GM15510 (cell line): ENCODE measurements around the gene ATRIP.
A peak's percentile ranks its signal among the peaks of the same experiment; 100 is the strongest.

Source experiments
- POLR2A ChIP-seq: IDR thresholded peaks from 3 replicates; pipeline ENCODE4 v1.6.1; 2011; ENCODE audit warnings: borderline replicate concordance; ENCODE audit not compliant: insufficient read length; ENCODE audit errors: extremely low read depth

ATRIP gene

DNA sequence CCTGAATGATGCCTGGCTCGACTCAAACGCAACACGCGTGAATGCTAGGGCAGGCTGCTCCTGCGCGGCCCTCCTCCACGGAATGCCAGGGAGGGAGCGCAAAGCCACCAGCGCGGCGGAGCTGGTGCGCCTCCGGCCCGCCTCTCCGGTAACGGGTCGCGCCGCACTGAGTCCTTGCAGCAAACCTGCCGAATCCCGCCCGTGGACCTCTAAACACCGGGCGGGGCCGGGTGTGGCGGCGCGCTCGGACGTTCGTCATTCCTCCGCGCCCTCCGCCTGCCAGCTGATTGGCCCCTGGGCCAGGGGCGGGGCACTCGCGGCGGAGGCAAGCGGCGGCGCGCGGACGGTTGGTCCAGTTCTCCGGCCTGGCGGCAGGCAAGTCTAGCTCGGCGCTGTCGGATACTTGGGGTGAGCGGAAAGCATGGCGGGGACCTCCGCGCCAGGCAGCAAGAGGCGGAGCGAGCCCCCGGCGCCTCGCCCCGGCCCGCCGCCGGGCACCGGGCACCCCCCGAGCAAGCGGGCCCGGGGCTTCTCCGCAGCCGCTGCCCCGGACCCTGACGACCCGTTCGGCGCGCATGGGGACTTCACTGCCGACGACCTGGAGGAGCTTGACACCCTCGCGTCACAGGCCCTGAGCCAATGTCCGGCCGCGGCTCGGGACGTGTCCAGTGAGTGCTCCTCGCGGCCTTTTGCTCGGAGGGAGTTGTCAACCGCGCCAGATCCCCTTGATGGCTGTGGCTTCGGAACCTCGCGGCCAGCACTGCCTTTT, at the start of gene ATRIP:
ATRIP (plus strand) TSS at position 313 of the 769 bp plus-strand sequence; CDS start at position 422, 109 bp downstream.
- peak; percentile 98 for TF ChIP-seq POLR2A

DNA sequence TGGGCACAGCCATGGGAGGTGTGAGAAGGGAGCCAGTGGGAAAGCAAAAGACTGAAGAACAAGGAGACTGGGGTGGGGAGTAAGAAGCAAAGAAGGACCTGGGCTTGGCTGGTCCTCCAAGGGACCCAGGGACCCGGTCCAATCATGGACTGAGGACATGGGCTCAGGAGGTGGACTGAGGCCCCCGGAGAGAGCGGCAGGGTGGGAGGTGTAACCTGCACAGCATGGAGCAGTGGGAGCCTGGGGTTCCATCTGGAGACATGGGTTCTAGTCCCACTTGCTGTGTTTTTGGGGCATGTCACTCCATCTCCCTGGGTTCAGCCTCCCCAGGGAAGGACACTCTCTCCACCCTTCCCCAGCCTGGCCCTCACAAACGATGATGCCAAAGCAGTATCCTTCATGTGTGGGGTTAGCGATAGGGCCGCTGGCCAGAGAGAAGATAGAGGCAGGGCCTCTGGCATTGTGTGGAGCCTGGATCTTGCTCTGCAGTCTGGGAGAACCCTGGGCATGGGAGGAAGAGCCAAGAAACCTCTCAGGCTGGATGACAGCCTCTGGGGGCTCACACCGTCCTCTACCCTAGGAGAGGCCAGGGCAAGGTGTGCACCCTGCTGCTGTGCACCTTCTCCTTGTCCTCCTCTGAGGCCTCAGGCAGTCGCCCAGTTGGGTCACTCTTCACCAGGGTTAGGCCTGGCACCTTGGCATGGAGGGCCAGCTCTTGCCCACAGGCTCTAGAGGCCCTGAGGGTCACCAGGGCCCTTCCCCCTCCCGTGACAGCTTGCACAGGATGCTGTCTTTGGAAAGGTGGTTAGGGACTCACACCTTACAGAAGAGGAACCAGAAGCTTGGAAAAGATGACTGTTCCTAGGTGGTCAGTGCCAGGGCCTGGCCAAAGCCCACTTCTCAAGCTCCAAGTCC, 48.5 kb upstream of the ATRIP start:
- no peak for TF ChIP-seq POLR2A

DNA sequence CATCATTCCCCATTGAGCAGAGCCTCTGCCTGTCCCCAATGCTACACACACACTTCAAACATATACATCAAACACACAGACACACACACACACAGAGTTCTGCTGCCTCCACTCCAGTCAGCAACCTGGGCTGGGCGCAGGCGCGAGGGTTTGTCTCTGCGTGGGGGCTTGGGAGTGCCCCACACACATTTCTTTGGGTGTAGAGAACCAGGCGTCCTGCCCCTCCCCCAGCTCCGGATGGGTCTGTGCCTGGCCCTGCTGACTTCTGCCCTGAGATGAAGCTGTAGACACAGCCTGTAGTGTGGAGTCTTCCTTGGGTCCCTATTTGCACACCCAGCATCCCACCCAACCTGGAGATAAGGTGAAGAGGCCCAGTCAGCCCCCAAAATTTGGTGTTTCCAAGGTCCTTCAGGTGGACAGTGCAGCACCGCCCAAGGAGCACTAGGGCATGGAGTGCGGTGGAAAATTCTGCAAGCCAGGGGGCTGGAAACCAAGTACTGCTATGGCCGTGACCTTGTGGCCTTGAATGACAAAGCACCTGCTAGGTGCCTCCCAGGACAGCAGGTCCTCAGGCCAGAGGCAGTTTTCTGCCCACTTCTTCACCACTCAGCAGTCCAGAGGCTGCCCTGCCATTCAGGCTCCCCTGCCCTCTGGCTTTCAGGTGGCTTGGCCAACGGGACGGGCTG, 47.7 kb upstream of the ATRIP start:
- TF ChIP-seq POLR2A, result no peak

DNA sequence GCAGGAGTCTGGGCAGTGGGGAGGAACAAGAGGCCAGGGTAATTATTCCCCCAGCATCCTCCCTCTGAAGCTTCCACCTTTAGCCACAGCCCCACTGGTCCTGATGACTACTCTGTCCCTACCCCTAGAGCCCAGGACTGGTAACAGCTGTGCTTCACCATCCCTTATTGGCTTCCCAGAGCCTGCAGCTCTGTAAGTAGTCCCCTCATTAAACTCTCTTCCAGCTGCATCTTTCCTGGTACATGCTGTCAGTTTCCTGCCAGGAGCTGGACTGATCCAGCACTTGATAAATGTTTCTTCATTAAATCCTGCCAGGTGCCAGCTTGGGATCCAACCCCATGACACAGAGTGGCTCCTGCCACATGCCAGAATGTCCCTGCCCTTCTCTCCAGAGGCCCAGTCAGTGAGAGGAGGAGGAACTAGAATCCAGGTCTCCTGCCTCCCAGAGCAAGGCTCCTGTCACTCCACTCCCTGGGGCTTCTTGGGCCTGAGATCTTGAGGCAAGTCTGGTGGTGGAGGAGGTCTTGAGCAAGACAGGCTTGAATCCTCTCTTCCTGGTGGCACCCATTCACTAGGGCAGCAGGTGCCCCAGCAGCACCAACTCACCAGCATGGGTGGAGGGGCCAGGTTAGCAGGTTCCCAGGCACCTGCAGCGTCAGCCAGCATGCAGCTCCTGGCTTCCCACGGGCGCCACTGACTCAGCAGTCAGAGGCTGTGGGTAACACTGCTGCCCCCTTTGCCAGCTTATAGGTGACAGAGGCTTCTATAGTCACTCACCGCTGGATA, 47.0 kb upstream of the ATRIP start:
- no peak for TF ChIP-seq POLR2A

DNA sequence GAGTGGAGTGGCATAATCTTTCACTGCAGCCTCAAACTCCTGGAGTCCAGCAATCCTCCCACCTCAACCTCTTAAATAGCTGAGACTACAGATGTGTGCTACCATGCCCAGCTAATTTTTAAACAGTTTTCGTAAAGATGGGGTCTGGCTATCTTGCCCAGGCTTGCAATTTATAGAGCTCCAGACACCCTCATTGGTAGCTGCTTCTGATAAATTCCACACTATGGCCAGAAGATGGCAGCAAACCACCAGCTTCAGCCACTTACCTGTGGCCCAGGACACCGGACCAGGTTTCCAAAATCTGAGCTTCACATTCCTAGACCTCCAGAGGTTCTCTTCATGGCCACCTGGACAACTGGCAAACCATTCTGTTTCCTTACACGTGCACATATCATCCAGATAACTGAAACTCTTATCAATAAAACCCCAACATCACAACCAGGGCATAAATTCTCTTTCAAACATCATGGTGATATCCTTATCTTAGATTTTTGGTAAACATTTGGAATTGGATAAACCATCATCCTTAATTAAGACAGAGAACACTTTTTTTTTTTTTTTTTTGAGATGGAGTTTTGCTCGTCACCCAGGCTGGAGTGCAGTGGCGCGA, 45.6 kb upstream of the ATRIP start:
- no peak for TF ChIP-seq POLR2A

DNA sequence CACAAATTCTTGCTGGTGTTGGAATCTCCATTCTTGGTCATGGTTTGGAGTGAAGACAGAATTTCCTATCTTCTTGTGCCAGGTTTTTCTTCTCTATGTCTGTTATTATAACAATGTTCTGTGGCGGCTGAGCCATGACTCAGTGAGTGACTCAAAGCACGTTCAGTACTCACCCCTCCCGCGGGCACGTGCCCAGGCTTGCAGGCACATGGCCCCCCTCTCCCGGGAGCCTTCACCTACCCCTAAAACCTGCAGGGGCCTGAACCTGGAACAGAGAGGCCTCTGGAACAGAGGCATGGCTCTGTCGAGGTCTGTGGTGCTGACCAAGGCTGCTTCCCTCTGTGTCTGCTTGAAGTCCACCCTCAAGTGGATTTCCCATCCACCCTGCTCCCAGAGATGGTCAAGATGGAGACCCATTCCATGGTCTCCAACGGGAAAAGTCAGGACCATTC, 44.2 kb upstream of the ATRIP start:
- no peak for TF ChIP-seq POLR2A

DNA sequence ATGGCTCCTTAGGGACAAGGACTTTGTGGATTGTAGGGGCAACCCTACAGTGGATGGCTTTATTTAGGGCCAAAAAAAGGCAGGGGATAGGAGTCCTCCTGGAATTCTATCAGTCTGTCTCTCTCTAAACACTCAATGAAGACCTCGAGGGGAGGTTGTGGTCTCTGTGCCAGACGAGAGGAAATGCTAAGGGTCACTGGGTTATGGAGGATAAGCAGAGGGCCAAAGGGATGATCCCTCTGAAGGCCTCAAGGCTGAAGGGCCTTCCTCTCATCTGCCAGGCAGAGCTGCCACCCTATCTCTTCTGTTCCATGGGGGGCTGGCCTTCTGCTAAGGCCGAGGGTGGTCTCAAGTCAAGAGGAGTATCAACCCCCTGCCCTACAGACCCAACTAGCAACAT, 43.6 kb upstream of the ATRIP start:
- no peak for TF ChIP-seq POLR2A

DNA sequence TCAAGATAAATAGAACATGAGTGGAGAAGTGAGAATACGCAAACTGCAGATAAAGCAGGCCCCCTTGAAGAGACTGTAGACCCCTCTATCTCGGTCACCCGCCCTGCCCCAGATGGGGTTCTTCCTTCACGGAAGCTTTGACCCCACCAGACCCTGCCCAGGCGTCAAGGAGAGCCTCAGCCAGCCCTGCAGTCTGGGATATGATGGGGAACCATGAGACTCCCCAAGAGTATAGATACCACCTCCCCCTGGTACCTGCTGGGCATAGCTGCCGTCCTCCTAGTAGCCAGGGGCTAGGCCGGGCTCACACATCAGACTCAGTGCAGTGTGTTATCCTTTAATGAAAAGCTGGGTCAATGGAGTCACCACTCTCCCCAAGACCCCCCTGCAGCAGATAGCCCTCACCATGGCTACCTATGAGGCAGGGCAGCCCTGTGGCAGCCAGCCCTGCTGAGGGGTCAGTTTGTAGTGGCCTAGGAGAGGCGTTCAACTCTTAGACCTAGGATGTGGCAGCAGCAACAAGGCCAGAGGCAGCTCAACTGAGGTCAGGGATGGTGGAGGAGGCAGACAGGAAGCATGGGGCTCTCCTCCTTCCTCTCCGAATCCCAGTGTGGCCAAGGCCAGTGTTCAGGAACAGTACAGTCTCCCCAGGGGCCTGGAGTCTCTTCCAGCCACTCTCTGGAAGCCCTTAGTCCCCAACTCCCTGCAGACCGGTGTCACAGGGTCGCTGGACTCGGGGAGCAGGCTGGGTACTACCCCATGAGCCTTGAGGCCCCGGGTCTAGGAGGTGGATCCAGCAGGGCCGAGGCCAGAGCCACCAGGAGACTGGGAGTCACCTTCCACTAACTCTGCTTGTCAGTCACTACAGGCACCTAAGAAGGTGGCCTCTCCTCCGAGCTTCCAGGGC, 42.8 kb upstream of the ATRIP start:
- TF ChIP-seq POLR2A, result no peak

DNA sequence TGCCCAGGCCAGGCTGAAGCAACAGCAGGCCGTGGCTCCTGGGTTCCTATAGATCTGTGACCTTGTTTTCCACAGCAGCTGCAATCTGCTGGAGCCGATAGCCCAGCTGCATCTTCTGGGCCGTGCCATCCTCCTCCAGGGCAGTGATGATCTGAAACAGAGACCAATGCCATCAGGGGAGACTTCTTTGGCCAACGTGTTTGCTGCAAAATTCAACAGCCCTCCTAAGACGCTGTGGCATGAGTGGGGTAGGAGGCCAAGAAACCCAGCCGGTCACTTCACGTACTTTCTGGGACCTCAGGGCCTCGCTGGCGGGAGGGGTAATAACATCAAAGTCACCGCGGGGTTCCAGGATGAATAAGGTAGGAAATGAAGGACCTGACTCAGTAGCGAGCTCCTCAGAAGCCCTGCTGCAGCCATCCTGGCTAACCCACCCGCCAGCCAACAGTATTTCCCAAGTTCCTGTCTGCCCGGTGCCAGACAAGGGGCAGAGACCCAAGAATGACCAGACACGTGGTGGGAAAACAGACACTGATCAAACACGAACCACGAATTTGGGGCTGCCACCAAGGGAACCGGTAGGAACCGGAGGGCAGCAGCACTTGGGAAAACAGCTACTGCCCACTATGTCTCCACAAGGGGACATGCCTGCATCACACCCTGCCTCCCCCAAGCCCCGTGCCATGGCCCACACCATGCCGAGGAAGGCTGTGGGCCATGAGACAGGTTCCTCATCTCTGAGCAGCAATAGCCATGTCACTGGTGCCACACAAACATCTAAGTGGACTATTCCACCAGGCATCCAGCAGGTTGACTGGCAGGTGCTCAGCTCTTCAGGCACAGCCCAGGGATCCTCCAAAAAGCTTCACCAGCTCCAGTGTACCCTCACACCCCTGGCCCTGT, 41.8 kb upstream of the ATRIP start:
- TF ChIP-seq POLR2A, result no peak

DNA sequence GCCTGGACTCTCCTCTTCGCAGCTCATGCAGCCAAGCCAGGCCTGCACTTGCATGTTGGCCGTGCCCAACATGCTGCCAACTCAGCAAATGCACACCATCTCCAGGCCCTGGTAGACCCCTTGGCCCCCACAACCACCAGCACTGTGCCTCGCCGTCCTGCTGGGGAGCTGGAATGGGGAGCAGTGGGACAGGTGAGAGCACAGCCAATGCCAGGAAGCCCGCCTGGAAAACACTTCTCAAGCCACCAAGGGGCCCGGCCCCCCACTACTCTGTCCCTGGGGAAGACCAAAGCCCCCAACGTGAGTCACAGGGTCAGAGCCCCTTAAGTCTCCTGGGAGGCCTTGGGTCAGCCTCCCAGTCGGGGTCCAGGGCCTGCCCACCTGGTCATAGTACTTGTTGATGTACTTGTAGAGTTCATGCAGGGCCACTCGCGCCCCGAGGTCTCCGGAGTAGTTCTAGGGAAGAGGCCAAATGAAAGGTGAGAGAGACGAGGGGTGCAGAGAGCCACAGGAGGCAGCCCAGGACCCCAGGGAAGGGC, 41.1 kb upstream of the ATRIP start:
- no peak for TF ChIP-seq POLR2A

DNA sequence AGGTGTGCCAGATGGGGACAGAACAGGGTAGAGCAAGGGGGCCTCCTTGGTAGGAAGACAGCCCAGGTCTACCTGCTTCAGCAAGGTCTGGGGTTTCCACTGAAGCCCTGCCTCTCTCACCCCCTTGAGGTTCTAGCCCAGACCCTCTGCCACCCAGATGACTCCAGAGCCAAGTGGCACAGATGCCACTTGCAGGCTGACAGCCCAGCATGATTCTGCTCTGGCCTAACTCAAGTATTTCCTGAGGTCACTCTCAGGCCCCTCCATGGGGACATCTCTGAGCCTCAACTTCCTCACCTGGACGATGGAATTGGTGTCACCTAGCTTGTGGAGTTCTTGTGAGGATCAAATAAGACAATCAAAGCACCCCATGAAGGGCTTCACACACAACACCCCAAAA, 40.6 kb upstream of the ATRIP start:
- no peak for TF ChIP-seq POLR2A
